HEK293T (cell line): ENCODE measurements around the gene PTPN12.

Source experiments
- BHLHE40 ChIP-seq: fragments of 450-650 bp; IDR thresholded peaks from 2 replicates; pipeline ENCODE4 v1.6.1; 2016; ENCODE audit warnings: mild to moderate bottlenecking, moderate library complexity, borderline replicate concordance
- FOXA1 ChIP-seq: fragments of 450-650 bp; IDR thresholded peaks from 2 replicates; pipeline ENCODE4 v1.6.1; 2016; ENCODE audit warnings: mild to moderate bottlenecking
- FOXK2 ChIP-seq: fragments of 450-650 bp; IDR thresholded peaks from 2 replicates; pipeline ENCODE4 v1.6.1; 2016; ENCODE audit warnings: mild to moderate bottlenecking
- L3MBTL2 ChIP-seq: fragments of 450-650 bp; conservative IDR thresholded peaks from 2 replicates; pipeline ENCODE4 v1.6.1; 2016; ENCODE audit warnings: mild to moderate bottlenecking
- LEF1 ChIP-seq: fragments of 450-650 bp; IDR thresholded peaks from 2 replicates; pipeline ENCODE4 v1.6.1; 2017; ENCODE audit warnings: mild to moderate bottlenecking, borderline replicate concordance

- TF ChIP-seq BHLHE40 (no peak), FOXK2 (no peak), L3MBTL2 (no peak), FOXA1 (no peak), LEF1 (no peak)
These were observed 30.2 kb upstream of the PTPN12 start for GRCh38 chr7:77506899-77507298.
